GM21576 (cell line): ENCODE results near the gene GALP.
"Not testable (repeated sequence)": the region's sequence is repeated elsewhere in the genome, so short reads cannot be mapped to it uniquely, and the experiment has no call there.

Experiments used
- ATAC-seq: cut with Tn5 transposase; IDR thresholded peaks from one replicate; pipeline ENCODE4 v1.9.1; 2021; ENCODE audit warnings: mild to moderate bottlenecking, moderate library complexity; ENCODE audit not compliant: unreplicated experiment

Gene GALP

DNA sequence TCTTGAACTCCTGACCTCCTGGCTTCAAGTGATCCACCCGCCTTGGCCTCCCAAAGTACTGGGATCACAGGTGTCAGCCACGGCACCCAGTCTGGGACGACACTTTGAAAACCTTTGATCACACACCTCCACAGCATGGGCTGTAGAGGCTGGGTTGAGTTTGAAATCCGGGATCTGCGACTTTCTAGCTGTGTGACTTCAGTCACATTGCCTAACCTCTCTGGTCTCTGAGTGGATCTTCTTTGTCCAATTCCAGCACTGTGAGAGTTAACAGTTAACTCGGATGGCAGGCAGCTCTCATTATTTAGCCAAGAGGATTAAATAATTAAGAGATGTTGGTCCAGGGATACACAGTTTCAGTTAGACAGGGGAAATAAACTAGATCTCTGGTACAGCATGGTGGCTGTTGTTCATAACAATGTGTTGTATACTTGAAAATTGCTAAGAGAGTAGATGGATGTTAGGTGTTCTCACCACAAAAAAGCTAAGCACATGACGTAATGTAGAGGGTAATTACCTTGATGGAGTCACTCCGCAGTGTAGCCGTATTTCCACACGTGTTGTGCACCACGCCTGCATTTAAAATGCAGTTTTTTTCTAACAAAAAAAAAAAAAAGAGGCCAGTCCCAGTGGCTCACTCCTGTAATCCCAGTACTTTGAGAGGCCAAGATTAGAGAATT is 1.9 kb downstream of the GALP start:
- ATAC-seq: no peak

- ATAC-seq: no peak
Measured at GRCh38 chr19:56189785-56190184, 14.0 kb downstream of the GALP start.

- ATAC-seq: no peak
Measured at GRCh38 chr19:56191115-56191514, 15.3 kb downstream of the GALP start.

GRCh38 chr19:56191711-56192110 is 15.9 kb downstream of the GALP start:
- no peak for ATAC-seq

GRCh38 chr19:56193981-56194640 is 18.3 kb downstream of the GALP start:
- no peak for ATAC-seq

- ATAC-seq: not testable (repeated sequence)
Measured at GRCh38 chr19:56197646-56198045, 21.8 kb downstream of the GALP start, which contains the start of gene ZSCAN5B. Gene ZSCAN5B (minus strand): TSS chr19:56197783. CDS start chr19:56193052, 4,731 bp downstream.

DNA sequence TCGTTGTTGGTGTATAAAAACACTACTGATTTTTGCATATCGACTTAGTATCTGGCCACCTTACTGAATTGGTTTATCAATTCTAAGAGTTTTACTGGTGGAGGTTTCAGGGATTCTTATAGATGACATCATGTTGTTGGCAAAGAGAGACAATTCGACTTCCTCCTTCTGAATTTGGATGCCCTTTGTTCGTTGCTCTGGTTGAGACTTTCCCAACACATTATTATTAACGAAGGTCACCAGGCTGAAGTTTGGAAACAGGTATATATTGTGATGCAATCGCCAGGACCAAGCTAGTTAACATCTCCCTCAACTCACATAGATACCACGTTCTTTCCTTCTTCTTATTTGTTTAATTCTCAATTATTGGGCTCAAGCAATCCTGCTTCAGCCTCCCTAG is 23.9 kb downstream of the GALP start:
- ATAC-seq: no peak

DNA sequence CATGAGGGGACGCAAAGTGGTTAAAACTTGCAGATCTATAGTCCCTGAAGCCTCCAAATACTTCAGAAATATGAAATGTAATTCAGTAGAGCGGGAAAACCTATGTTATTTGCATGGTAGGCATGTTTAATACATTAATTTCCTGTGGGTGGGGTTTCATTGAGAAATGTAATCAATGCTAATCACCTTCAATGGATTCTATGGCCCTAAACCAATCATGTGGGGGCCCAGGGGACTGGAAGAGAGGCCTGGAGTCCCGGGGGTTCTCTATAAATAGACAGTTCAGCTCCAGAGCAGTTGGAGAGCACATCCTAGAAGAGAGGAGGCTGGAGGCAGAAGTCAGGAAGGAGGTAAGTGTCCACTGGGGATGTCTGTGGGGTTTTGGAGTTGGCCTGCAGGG is 26.2 kb downstream of the GALP start, which contains the start of gene ZSCAN5C:
TSS of gene ZSCAN5C (plus strand) at position 301 of the 400 bp plus-strand sequence. CDS start 3,641 bp downstream, outside the sequence.
- ATAC-seq: no peak

DNA sequence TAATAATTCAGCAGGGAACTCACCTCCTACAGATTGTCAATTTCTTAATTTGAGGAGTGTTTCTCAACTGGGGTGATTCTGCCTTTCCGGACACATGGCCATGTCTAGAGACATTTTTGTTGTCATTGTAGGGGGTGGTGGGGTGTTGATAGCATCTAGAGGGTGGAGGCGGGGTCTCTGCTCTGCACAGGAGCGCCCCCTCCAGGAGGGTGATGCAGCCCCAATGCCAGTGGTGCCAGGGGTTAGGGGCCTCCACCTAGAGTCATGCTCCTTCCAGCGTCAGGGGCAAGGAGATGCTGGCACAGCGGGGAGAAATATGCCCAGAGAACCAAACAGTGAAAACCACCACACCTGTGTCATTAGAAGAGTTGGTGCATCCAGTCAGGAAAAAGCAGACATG is 31.8 kb downstream of the GALP start:
- ATAC-seq: not testable (repeated sequence)

DNA sequence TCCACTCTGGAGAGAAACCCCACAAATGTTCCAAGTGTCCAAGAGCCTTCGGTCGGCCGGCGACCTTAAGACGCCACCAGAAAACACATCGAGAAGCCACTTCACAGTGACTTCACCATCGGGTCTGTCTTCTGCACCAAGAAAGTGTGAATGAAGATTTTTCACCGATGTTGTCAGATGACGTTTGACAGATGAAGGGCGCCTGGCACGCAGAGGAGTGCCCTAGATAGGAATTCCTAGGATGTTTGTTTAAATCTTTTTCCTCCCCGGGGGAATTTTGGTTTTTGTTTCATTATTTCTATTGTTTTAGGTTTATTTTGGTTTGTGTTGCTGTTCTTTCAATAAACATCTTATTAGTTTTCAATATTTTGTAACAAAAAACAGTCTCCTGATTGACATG is 33.3 kb downstream of the GALP start:
- no peak for ATAC-seq

- not testable (repeated sequence) for ATAC-seq
Measured at GRCh38 chr19:56210036-56210435, 34.2 kb downstream of the GALP start.

- ATAC-seq: no peak
Measured at GRCh38 chr19:56211718-56212117, 35.9 kb downstream of the GALP start.

DNA sequence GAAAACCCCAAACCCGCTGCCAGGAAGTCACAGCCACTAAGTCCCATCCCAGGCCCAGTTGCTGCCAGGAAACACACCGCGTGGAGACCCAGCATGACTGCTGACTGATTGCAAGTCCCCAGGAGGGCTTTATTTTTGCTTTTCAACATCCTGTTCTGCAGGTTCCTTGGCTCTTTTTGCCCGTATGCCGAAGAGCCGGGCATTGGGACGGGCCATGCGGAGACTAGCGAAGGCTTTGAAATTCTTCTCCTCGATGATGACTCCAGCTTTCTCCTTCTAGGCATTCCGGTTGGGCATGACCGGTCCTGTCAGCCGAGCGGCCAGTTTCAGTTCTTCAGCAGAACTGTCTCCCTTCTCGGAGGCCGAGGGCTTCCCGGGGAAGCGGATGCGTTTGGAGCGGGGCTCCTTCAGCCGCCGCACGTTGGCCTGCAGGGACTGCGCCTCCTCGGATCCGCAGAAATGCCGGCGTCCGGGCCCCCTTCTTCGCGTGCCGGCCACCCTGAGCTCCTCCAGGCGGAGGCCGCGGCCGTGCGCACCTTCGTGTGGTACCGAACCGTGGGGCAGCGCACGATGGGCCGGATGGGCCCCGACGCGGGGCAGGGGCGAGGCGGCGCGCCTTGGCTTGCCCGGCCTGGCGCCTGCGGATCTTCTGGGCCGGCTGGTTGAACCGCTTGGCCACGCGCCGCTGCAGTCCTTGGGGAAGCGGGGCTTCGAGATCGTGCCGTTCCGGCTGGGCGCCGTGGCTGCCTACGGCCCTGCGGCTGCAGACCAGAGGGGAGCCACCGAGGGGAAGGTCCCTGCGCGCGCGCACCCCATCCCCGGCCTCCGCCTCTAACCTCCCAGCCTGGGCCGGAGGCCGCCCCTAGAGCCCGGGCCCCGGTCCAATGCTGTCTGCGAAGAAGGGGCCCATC is 41.5 kb downstream of the GALP start:
- no peak for ATAC-seq

GRCh38 chr19:56218961-56219360 is 43.2 kb downstream of the GALP start:
- no peak for ATAC-seq

DNA sequence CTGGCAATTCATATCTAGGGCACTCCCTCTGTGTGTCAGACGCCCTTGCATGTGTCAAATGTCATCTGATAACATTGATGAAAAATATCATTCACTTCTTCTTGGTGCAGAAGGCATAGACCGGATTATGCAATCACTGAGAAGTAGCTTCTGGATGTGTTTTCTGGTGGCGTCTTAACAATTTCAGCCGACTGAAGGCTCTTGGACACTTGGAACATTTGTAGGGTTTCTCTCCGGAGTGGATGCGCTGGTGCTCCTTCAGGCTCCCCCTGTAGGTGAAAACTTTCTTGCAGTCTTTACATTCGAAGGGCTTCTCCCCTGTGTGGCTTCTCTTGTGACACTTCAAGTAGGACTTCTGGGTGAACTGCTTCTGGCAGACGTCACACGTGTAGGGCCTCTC is 45.6 kb downstream of the GALP start:
- not testable (repeated sequence) for ATAC-seq

DNA sequence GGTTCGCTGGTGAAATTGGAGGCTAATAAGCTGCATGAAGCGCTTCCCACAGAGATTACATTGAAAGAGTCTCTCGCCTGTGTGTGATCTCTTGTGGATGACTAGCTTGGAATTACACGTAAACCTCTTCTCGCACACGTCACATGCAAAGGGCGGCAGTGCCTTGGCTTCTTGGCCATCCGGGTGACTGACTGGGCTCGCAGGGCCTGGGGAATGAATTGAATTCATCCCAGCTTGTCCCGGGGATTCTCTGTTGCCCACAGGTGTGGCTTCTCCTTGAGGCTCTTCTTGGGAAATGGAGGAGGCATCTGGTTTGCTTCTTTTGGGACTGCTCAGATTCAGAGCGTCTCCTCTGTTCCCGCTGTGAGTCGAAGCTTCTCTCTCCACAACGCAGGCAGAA is 46.0 kb downstream of the GALP start:
- ATAC-seq: no peak

DNA sequence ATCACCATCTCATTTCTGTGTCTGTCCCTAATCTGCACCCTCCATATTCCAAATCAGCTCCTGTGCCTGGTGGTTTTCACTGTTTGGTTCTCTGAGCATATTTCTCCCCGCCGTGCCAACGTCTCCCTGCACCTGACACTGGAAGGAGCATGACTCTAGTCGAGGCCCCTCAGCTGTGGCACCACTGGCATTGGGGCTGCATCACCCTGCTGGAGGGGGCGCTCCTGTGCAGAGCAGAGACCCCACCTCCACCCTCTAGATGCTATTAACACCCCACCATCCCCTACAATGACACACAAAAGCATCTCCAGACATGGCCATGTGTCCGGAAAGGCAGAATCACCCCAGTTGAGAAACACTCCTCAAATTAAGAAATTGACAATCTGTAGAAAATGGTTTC is 47.1 kb downstream of the GALP start:
- ATAC-seq: no peak

- ATAC-seq: no peak
Measured at GRCh38 chr19:56223481-56223880, 47.7 kb downstream of the GALP start.
